NCI-H2196 (cell line): ENCODE data around the gene PAGE2.
"Not testable (repeated sequence)": the region's sequence is repeated elsewhere in the genome, so short reads cannot be mapped to it uniquely, and the experiment has no call there.

ENCODE experiments used
- DNase-seq: peaks from one replicate; lab custom pipeline; 2025; ENCODE audit not compliant: unreplicated experiment; lab: John Stamatoyannopoulos, UW

Gene PAGE2

GRCh38 chrX:55088795-55089489 is at the start of gene PAGE2:
PAGE2 (plus strand) TSS chrX:55089018; CDS start chrX:55090021, 1,003 bp downstream.
- DNase-seq, result no peak

GRCh38 chrX:55039471-55039870 is 49.3 kb upstream of the PAGE2 start:
- DNase-seq, result no peak

GRCh38 chrX:55041514-55041913 is 47.3 kb upstream of the PAGE2 start:
- no peak for DNase-seq

- DNase-seq, result not testable (repeated sequence)
These were observed 38.2 kb upstream of the PAGE2 start for GRCh38 chrX:55050599-55050998.

- peak; percentile 11 for DNase-seq
These were observed 31.8 kb upstream of the PAGE2 start for GRCh38 chrX:55056820-55057674.

GRCh38 chrX:55057675-55058249 is 31.1 kb upstream of the PAGE2 start:
- DNase-seq, result peak; percentile 11

- not testable (repeated sequence) for DNase-seq
These were observed 21.6 kb upstream of the PAGE2 start for GRCh38 chrX:55067180-55067579.

GRCh38 chrX:55072286-55072685 is 16.5 kb upstream of the PAGE2 start:
- DNase-seq, result no peak

- DNase-seq, result no peak
These were observed 13.9 kb upstream of the PAGE2 start, which contains the start of gene PAGE2B for GRCh38 chrX:55074851-55075467. PAGE2B (plus strand) TSS chrX:55075030; CDS start chrX:55076042, 1,012 bp downstream.

GRCh38 chrX:55098691-55099090 is 9.9 kb downstream of the PAGE2 start:
- DNase-seq, result no peak

GRCh38 chrX:55099162-55099561 is 10.3 kb downstream of the PAGE2 start:
- no peak for DNase-seq

GRCh38 chrX:55102754-55103153 is 13.9 kb downstream of the PAGE2 start:
- no peak for DNase-seq

- DNase-seq, result no peak
These were observed 18.4 kb downstream of the PAGE2 start for GRCh38 chrX:55107262-55107661.

- DNase-seq, result no peak
These were observed 19.1 kb downstream of the PAGE2 start for GRCh38 chrX:55107911-55108310.

GRCh38 chrX:55109306-55109705 is 20.5 kb downstream of the PAGE2 start:
- no peak for DNase-seq

GRCh38 chrX:55111578-55112254 is 22.9 kb downstream of the PAGE2 start:
- DNase-seq, result no peak

- not testable (repeated sequence) for DNase-seq
These were observed 27.8 kb downstream of the PAGE2 start for GRCh38 chrX:55116589-55116988.

GRCh38 chrX:55118574-55118973 is 29.8 kb downstream of the PAGE2 start:
- DNase-seq, result no peak

GRCh38 chrX:55119271-55119670 is 30.5 kb downstream of the PAGE2 start:
- DNase-seq, result no peak

- no peak for DNase-seq
These were observed 30.9 kb downstream of the PAGE2 start for GRCh38 chrX:55119712-55120111.
